Measurements from ENCODE around the gene KIF16B.

Gene KIF16B

GRCh38 chr20:16394784-16395183 is 178.5 kb downstream of the KIF16B start:
- no peak for DNase-seq (ENCODE audit: low read depth, low spot score)

DNA sequence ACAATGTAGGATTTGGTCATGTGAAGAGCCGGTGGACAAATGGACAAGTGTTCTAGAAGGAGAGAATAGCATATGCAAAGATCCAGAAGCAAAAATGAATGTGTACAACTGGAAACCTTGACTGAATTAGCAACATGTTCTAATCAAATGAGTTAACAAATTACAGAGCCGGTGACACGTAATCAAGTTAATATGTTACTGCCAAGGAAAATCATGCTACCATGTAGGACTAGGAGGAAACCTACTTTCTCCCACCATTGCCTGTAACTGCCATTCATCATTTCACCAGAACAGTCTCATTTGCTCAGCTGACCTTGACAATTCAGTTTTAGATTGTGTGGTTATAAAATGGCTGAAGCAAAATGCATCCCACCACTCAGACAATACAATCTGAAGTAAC is 179.4 kb downstream of the KIF16B start:
- DNase-seq (ENCODE audit: low read depth, low spot score), result no peak

DNA sequence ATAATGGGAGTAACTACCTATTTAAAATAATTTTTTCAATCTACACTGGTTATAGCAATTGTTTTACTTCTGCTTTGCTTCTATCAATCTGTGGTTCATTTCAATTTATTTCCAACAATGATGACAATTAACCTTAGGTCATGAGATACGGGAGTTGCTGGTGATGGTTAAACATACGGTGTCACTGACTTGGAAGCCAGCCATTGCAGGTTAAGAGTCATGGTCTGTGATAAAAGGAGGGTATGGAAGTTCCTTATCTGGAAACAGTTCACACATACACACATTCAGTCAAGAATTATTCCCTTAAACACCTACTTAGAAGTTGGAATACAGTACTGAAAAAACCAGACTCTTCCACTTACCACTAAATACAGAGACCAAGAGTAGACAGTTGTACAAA is 180.0 kb downstream of the KIF16B start:
- DNase-seq (ENCODE audit: low read depth, low spot score), result no peak

DNA sequence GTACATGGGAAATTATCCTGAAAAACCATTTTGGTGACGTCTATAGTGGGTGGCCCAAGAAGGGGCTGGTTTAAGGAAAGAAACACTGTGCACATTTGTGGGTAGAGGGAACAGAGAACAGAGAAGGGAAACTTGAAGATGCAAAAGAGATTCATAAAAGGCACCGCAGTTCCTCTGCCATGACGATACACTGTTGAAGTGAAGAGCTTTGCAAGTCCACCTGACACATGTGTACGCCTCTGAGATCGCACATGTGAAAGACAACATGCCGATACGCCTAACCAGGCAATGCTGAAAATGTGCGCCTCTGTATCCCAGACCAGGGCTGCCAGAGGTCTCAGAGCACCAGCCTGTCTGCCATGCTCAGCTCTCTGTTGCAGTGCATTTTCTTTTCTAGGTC is 180.9 kb downstream of the KIF16B start:
- DNase-seq (ENCODE audit: low read depth, low spot score), result no peak

DNA sequence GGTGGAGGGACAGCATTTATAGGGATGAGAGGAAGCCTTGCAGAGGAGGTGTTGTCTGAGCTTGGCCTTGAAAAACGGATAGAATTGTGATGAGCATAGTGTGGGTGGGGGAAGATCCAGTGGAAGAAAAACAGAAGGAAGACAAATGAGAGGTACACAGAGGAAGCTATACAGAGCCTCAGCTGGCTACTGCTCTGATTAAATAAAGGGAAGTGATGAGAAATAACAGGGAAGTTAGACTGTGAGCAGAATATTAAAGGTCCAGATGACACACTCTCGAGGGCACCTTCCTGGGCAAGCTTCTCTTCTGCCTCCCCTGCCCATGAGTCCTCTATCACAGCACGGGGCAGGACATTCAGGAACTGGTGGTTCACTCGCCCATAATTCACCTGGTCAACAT is 182.3 kb downstream of the KIF16B start:
- DNase-seq (ENCODE audit: low read depth, low spot score), result no peak

DNA sequence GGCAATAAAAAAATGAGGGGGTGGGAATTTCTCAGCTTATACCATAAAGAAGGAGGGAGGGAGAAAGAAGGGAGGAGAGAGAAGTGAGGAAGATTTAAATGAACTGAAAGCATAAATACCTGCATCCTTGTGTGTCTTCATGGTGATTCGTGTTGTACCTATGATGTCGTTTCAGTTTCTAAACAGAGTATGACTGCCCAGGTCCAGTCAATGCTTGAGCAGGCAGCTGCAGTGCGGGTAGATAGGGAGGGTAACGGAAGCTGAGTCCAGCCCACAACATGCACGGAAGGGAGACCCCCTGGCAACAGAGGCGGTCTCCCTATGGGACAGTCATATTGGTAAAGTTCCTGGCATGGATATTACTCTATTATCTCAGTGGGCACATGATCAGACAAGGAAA is 184.5 kb downstream of the KIF16B start:
- DNase-seq (ENCODE audit: low read depth, low spot score), result no peak

- no peak for DNase-seq (ENCODE audit: low read depth, low spot score)
These were observed 185.6 kb downstream of the KIF16B start for GRCh38 chr20:16387666-16388065.

DNA sequence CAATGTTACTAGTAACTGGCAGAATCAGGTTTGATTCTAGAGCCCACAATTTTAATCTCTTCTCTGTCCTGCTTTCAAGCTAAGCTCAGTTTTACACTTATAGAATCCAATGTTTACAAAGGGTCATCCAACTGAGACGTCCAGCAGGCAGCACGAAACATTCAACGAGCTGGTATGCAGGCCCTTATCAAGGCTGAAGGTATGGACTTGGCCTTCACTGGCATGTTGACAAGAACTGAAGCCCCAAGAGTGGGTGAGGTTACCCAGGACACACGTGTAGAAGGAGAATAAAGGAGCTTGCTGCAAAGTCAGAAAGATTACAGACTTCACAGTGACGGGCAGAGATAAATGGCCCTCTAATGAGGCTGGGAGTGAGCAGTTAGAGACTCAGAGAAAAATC is 187.4 kb downstream of the KIF16B start:
- no peak for DNase-seq (ENCODE audit: low read depth, low spot score)

- DNase-seq (ENCODE audit: low read depth, low spot score), result no peak
These were observed 187.8 kb downstream of the KIF16B start for GRCh38 chr20:16385462-16385861.

GRCh38 chr20:16381444-16381843 is 191.8 kb downstream of the KIF16B start:
- no peak for DNase-seq (ENCODE audit: low read depth, low spot score)

DNA sequence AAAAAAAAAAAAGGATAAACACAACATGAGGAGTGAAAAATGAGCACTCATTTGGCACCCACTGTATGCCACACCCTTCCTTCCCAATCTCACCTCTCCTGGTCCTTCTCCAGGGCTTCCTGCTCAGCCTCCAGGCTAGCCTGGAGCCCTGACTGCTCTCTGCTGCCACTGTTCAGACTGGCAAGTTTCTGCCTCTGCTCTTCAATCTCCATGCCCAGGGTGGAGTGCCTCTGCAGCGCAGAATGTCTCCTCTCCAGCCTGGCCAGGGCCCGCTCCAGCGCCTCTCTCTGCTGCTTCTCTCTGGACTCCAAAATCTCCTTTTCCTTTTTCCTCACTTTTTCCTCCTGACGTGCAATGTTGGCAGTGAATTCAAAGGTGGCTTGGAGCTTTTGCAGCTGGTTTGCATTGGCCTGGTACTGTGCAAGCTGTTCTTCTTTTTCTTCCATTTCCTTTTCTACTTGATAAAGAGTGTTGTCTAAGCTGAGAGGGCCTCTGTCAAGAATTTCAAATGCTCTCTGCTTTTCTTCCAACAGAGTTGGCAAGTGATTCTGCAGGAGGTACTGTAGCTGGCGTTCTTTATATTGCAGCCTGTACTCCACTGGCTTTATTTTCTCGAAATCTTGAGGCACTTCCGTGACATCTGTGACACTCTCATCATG is 194.4 kb downstream of the KIF16B start:
- no peak for DNase-seq (ENCODE audit: low read depth, low spot score)

- no peak for DNase-seq (ENCODE audit: low read depth, low spot score)
These were observed 195.1 kb downstream of the KIF16B start for GRCh38 chr20:16378122-16378521.

- no peak for DNase-seq (ENCODE audit: low read depth, low spot score)
These were observed 203.8 kb downstream of the KIF16B start for GRCh38 chr20:16369441-16369840.

- no peak for DNase-seq (ENCODE audit: low read depth, low spot score)
These were observed 204.5 kb downstream of the KIF16B start for GRCh38 chr20:16368645-16369292.

GRCh38 chr20:16367948-16368560 is 205.2 kb downstream of the KIF16B start:
- no peak for DNase-seq (ENCODE audit: low read depth, low spot score)

- no peak for DNase-seq (ENCODE audit: low read depth, low spot score)
These were observed 206.7 kb downstream of the KIF16B start for GRCh38 chr20:16366529-16366928.

DNA sequence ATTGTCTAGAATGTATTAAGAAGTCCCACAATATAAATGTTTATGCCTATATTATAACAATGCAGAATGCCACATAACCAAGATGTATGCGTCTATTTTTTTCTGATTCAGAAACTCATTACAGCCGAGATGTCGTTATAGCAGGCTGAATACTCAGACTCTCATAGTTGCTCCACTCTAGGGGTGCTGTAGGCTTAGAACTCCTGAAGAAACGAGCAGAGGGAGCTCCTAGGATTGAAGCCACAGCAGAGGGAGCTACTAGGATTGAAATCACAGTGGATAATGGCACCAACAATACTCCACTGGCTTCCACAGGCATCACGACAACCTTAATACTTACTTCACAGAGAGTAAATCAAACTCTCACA is 208.9 kb downstream of the KIF16B start:
- DNase-seq (ENCODE audit: low read depth, low spot score), result no peak

DNA sequence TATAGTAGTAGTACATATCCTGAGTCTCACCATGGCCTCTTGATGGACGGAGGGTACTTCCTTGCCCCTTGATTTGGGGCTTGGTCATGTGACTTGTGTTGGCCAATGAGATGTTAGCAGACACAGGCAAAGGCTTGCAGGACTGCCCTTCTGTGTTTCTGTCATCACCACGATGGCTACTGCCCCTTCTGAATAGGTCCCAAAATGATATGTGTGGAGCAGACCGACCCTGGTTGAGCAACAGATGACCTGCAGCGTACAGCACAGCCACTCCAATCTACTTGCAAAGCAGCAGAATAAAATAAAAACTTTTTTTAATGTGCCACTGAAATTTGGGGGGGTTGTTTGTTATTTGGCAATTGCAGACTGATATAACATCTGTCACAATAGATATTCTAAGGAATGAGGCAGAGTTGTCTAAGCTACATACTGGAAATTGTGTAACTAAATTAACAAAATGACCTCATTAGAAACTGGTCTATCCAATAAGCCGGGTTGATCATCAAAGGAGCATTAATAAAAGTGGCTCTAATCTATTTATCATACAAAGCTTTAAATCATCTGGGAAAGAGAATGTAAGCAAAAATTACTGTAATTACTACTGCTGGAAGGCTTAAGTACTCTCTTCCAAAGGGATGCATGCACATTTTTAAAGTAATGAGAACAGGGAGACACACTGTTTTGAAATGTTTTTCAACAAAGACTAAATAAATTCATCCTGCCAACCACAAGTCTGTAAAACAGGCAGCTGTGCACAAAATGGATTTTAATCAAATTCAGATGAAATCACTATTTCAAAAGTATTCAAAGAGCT is 209.5 kb downstream of the KIF16B start:
- DNase-seq (ENCODE audit: low read depth, low spot score), result no peak

DNA sequence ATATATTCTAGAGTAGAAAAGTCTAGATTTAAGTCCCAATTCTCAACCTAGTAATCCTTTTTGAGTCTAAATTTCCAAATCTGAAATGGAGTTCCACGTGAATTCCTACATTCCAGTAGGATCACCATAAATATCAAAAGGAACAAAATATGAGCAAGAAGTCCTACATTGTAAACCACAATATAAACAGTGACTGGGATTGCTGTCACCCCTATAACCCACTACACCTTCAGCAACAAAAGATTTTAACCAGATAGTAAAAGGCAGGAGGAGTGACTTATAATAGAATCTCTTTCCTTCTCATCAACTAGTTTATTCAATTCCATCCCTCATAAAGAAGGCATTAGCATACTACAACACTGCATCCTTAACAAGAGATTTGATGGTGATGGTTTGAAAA is 210.6 kb downstream of the KIF16B start:
- DNase-seq (ENCODE audit: low read depth, low spot score), result no peak

DNA sequence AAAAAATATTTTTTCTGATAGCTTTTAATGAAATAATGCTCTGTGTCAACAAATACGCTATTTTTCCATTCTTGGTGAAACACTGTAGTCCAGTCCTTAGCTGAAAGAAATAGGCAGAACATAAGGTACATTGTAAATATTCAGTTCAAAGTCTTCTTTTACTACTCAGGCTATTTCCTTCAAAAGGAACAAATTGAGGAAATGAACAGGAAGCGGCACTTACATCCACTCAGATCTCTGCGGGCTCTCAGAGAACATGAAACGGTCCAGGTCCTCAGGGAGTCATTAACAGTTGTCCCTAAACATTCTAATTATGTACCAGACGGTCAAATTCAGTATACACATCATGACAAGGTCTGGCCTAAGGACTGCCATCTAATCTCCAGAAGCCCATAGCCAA is 212.6 kb downstream of the KIF16B start:
- no peak for DNase-seq (ENCODE audit: low read depth, low spot score)

GRCh38 chr20:16353417-16353781 is 219.8 kb downstream of the KIF16B start:
- DNase-seq (ENCODE audit: low read depth, low spot score), result no peak

- no peak for DNase-seq (ENCODE audit: low read depth, low spot score)
These were observed 220.4 kb downstream of the KIF16B start for GRCh38 chr20:16352751-16353416.

Measured in activated naive CD8-positive, alpha-beta T cell treated with anti-CD3 and anti-CD28 coated beads, Interleukin-2, amount 50 U/mL, for 16 hours (primary cell).